GM12872 (cell line): Measurements from ENCODE around the gene WDR64.

Source experiments
- CTCF ChIP-seq: IDR thresholded peaks from 3 replicates; pipeline ENCODE4 v1.5.1; 2011; ENCODE audit warnings: low read depth, mild to moderate bottlenecking, low read length, moderate library complexity; ENCODE audit not compliant: insufficient read depth

The WDR64 gene

GRCh38 chr1:241646201-241646600 lies 5.9 kb upstream of the WDR64 start:
- TF ChIP-seq CTCF: no peak

GRCh38 chr1:241647658-241648057 lies 4.4 kb upstream of the WDR64 start:
- TF ChIP-seq CTCF: no peak

- no peak for TF ChIP-seq CTCF
Observed at GRCh38 chr1:241648159-241648558, 3.9 kb upstream of the WDR64 start.

GRCh38 chr1:241654019-241654418 lies 1.9 kb downstream of the WDR64 start:
- no peak for TF ChIP-seq CTCF

- TF ChIP-seq CTCF: no peak
Observed at GRCh38 chr1:241654641-241655040, 2.6 kb downstream of the WDR64 start.

GRCh38 chr1:241658081-241658793 lies 6.2 kb downstream of the WDR64 start:
- no peak for TF ChIP-seq CTCF

- no peak for TF ChIP-seq CTCF
Observed at GRCh38 chr1:241660424-241660972, 8.4 kb downstream of the WDR64 start.

- TF ChIP-seq CTCF: no peak
Observed at GRCh38 chr1:241666419-241666818, 14.3 kb downstream of the WDR64 start.
